Pons (tissue), 1 donor: Measurements from ENCODE around the gene CDH20.
"Not testable (repeated sequence)": the region's sequence is repeated elsewhere in the genome, so short reads cannot be mapped to it uniquely, and the experiment has no call there.

Experiments used
- DNase-seq: peaks from one replicate; pipeline ENCODE4 v3.0.0-alpha.2; 2016; ENCODE audit warnings: low spot score

Gene CDH20

GRCh38 chr18:61348230-61348629 lies 15.0 kb downstream of the CDH20 start:
- DNase-seq, result no peak

- no peak for DNase-seq
These were observed 17.3 kb downstream of the CDH20 start for GRCh38 chr18:61350578-61350977.

GRCh38 chr18:61352059-61352458 lies 18.8 kb downstream of the CDH20 start:
- peak; percentile 47 for DNase-seq

- DNase-seq, result no peak
These were observed 19.4 kb downstream of the CDH20 start for GRCh38 chr18:61352611-61353010.

- peak; percentile 40 for DNase-seq
These were observed 27.5 kb downstream of the CDH20 start for GRCh38 chr18:61360404-61361383.

- no peak for DNase-seq
These were observed 29.3 kb downstream of the CDH20 start for GRCh38 chr18:61362511-61362910.

- DNase-seq, result peak; percentile 32
These were observed 31.7 kb downstream of the CDH20 start for GRCh38 chr18:61364953-61365352.

- DNase-seq, result no peak
These were observed 34.8 kb downstream of the CDH20 start for GRCh38 chr18:61368001-61368400.

GRCh38 chr18:61369671-61370070 lies 36.4 kb downstream of the CDH20 start:
- not testable (repeated sequence) for DNase-seq

- no peak for DNase-seq
These were observed 37.9 kb downstream of the CDH20 start for GRCh38 chr18:61371111-61371510.

- no peak for DNase-seq
These were observed 46.6 kb downstream of the CDH20 start for GRCh38 chr18:61379827-61380226.

GRCh38 chr18:61388010-61388409 lies 54.8 kb downstream of the CDH20 start:
- DNase-seq, result no peak

GRCh38 chr18:61394983-61395382 lies 61.8 kb downstream of the CDH20 start:
- no peak for DNase-seq

- DNase-seq, result no peak
These were observed 64.0 kb downstream of the CDH20 start for GRCh38 chr18:61397222-61397621.

- no peak for DNase-seq
These were observed 65.9 kb downstream of the CDH20 start for GRCh38 chr18:61398961-61399705.

- no peak for DNase-seq
These were observed 66.9 kb downstream of the CDH20 start for GRCh38 chr18:61400016-61400635.

- no peak for DNase-seq
These were observed 67.5 kb downstream of the CDH20 start for GRCh38 chr18:61400716-61401115.

GRCh38 chr18:61402726-61403125 lies 69.5 kb downstream of the CDH20 start:
- no peak for DNase-seq

GRCh38 chr18:61413396-61413795 lies 80.2 kb downstream of the CDH20 start:
- DNase-seq, result peak; percentile 94

- DNase-seq, result peak; percentile 80
These were observed 80.9 kb downstream of the CDH20 start for GRCh38 chr18:61414086-61414485.

GRCh38 chr18:61419763-61420162 lies 86.5 kb downstream of the CDH20 start:
- no peak for DNase-seq

GRCh38 chr18:61420218-61420885 lies 87.1 kb downstream of the CDH20 start:
- peak; percentile 49 for DNase-seq
